H9 (cell line): Measurements from ENCODE around the gene GAREM1. TPM values are rescaled to one million over a fixed set of nuclear protein-coding genes. Genes with fewer than 3 reads are reported as not detected.

Source experiments
- DNase-seq: peaks from one replicate; pipeline ENCODE4 v3.0.0-alpha.2; 2017
- H2AFZ ChIP-seq: one replicate; pipeline ENCODE4 v1.6.1; 2013; ENCODE audit warnings: mild to moderate bottlenecking, low read length, control low read depth, moderate library complexity
- H2AK5ac ChIP-seq: 2 replicates; pipeline ENCODE4 v1.6.1; 2013; ENCODE audit warnings: low read length, control low read depth, mixed read lengths; ENCODE audit not compliant: insufficient read length
- H2BK120ac ChIP-seq: one replicate; pipeline ENCODE4 v1.6.1; 2013; ENCODE audit warnings: low read depth, mild to moderate bottlenecking, low read length, control low read depth, inconsistent platforms; ENCODE audit not compliant: poor library complexity, severe bottlenecking
- H2BK12ac ChIP-seq: 2 replicates; pipeline ENCODE4 v1.6.1; 2013; ENCODE audit warnings: low read length, control low read depth, mixed read lengths, low read depth; ENCODE audit not compliant: insufficient read length
- H2BK15ac ChIP-seq: 2 replicates; pipeline ENCODE4 v1.6.1; 2013; ENCODE audit warnings: low read depth, low read length, control low read depth
- H2BK20ac ChIP-seq: one replicate; pipeline ENCODE4 v1.6.1; 2013; ENCODE audit warnings: low read depth, mild to moderate bottlenecking, low read length, control low read depth, inconsistent platforms; ENCODE audit not compliant: poor library complexity, severe bottlenecking
- H2BK5ac ChIP-seq: 2 replicates; pipeline ENCODE4 v1.6.1; 2013; ENCODE audit warnings: low read length, control low read depth, mixed read lengths; ENCODE audit not compliant: insufficient read length
- H3K14ac ChIP-seq: 2 replicates; pipeline ENCODE4 v1.6.1; 2013; ENCODE audit warnings: low read length, control low read depth; ENCODE audit not compliant: insufficient read depth
- H3K18ac ChIP-seq: 2 replicates; pipeline ENCODE4 v1.6.1; 2013; ENCODE audit warnings: low read depth, mild to moderate bottlenecking, mixed read lengths, low read length, control low read depth; ENCODE audit not compliant: insufficient read length
- H3K23ac ChIP-seq: 2 replicates; pipeline ENCODE4 v1.6.1; 2013; ENCODE audit warnings: low read length, control low read depth, mixed read lengths, low read depth; ENCODE audit not compliant: insufficient read length
- H3K23me2 ChIP-seq: 2 replicates; pipeline ENCODE4 v1.6.1; 2013; ENCODE audit warnings: low read depth, mild to moderate bottlenecking, mixed read lengths, low read length, control low read depth; ENCODE audit not compliant: insufficient read length, poor library complexity, severe bottlenecking
- H3K27ac ChIP-seq: 2 replicates; pipeline ENCODE4 v1.5.1; 2013; ENCODE audit warnings: low read length, control low read depth, mixed read lengths, low read depth; ENCODE audit not compliant: insufficient read length
- H3K27me3 ChIP-seq: 2 replicates; pipeline ENCODE4 v1.6.1; 2013; ENCODE audit warnings: low read length, control low read depth, inconsistent platforms; ENCODE audit not compliant: insufficient read depth
- H3K4ac ChIP-seq: 2 replicates; pipeline ENCODE4 v1.6.1; 2013; ENCODE audit warnings: low read depth, mild to moderate bottlenecking, control low read depth, inconsistent platforms, low read length, moderate library complexity
- H3K4me1 ChIP-seq: 2 replicates; pipeline ENCODE4 v1.6.1; 2013; ENCODE audit warnings: low read length, control low read depth, inconsistent platforms; ENCODE audit not compliant: insufficient read depth
- H3K4me2 ChIP-seq: 2 replicates; pipeline ENCODE4 v1.6.1; 2013; ENCODE audit warnings: low read length, control low read depth, mixed read lengths; ENCODE audit not compliant: insufficient read length, insufficient read depth
- H3K56ac ChIP-seq: 2 replicates; pipeline ENCODE4 v1.6.1; 2013; ENCODE audit warnings: low read depth, mild to moderate bottlenecking, mixed read lengths, low read length, control low read depth; ENCODE audit not compliant: insufficient read length
- H3K79me1 ChIP-seq: 2 replicates; pipeline ENCODE4 v1.6.1; 2013; ENCODE audit warnings: low read depth, mild to moderate bottlenecking, moderate library complexity, low read length, control low read depth, inconsistent platforms; ENCODE audit not compliant: insufficient read depth, poor library complexity, severe bottlenecking
- H3K79me2 ChIP-seq: 2 replicates; pipeline ENCODE4 v1.6.1; 2013; ENCODE audit warnings: low read length, control low read depth, inconsistent platforms; ENCODE audit not compliant: insufficient read depth
- H3K9ac ChIP-seq: 2 replicates; pipeline ENCODE4 v1.6.1; 2013; ENCODE audit warnings: low read length, control low read depth, mixed read lengths; ENCODE audit not compliant: insufficient read length; ENCODE audit errors: extremely low read depth
- H3K9me3 ChIP-seq: one replicate; pipeline ENCODE4 v1.6.1; 2013; ENCODE audit warnings: low read depth, low read length, inconsistent platforms; ENCODE audit not compliant: control insufficient read depth
- H3T11ph ChIP-seq: one replicate; pipeline ENCODE4 v1.6.1; 2013; ENCODE audit warnings: mild to moderate bottlenecking, low read length, control low read depth, inconsistent platforms
- H4K20me1 ChIP-seq: one replicate; pipeline ENCODE4 v1.6.1; 2013; ENCODE audit not compliant: control insufficient read depth, insufficient read length, insufficient read depth
- H4K5ac ChIP-seq: 2 replicates; pipeline ENCODE4 v1.6.1; 2013; ENCODE audit warnings: low read depth, mild to moderate bottlenecking, mixed read lengths, low read length, control low read depth; ENCODE audit not compliant: insufficient read length
- H4K8ac ChIP-seq: replicated peaks from 2 replicates; pipeline ENCODE4 v1.6.1; 2013; ENCODE audit warnings: low read length, control low read depth, mixed read lengths, low read depth; ENCODE audit not compliant: insufficient read length
- H4K91ac ChIP-seq: 2 replicates; pipeline ENCODE4 v1.6.1; 2013; ENCODE audit warnings: low read depth, mild to moderate bottlenecking, moderate library complexity, mixed read lengths, low read length, control low read depth; ENCODE audit not compliant: insufficient read length
- H3K27ac Mint-ChIP-seq, 3 experiments: 2 replicates in 2 of 3; 3 replicates in 1 of 3; pipeline ENCODE4 v1.8.0; 2020 to 2021; ENCODE audit warnings: mixed read lengths in 3 of 3, mild to moderate bottlenecking in 1 of 3, moderate library complexity in 1 of 3
- H3K27me3 Mint-ChIP-seq: 2 replicates; pipeline ENCODE4 v1.8.0; 2021; ENCODE audit warnings: low read depth, mild to moderate bottlenecking, moderate library complexity, mixed read lengths
- H3K36me3 Mint-ChIP-seq, 3 experiments: 2 replicates in 2 of 3; 3 replicates in 1 of 3; pipeline ENCODE4 v1.8.0; 2020 to 2021; ENCODE audit warnings: low read depth in 3 of 3, mixed read lengths in 3 of 3; ENCODE audit not compliant: insufficient read depth in 1 of 3
- H3K4me1 Mint-ChIP-seq, 2 experiments: 2 replicates each; pipeline ENCODE4 v1.8.0; 2020; ENCODE audit warnings: mixed read lengths in 2 of 2
- H3K4me3 Mint-ChIP-seq, 2 experiments: 2 replicates in 1 of 2; 3 replicates in 1 of 2; pipeline ENCODE4 v1.8.0; 2020 to 2021; ENCODE audit warnings: mild to moderate bottlenecking in 2 of 2, mixed read lengths in 2 of 2, moderate library complexity in 1 of 2
- H3K9me3 Mint-ChIP-seq, 2 experiments: 2 replicates in 1 of 2; 3 replicates in 1 of 2; pipeline ENCODE4 v1.8.0; 2020; ENCODE audit warnings: mild to moderate bottlenecking in 2 of 2, mixed read lengths in 2 of 2, moderate library complexity in 1 of 2
- WGBS: extraction: QIAGEN DNeasy Blood & Tissue Kit; methylation state at CpG from one replicate; pipeline ENCODE4 v1.1.7; 2013; ENCODE audit warnings: missing lambda C conversion rate, low lambda C conversion rate, mixed read lengths; ENCODE audit not compliant: insufficient read length; ENCODE audit errors: extremely low coverage; 5-methylcytosine and 5-hydroxymethylcytosine counted together
- total RNA-seq: library from RNA; stranded (reverse); gene quantifications from 2 replicates; pipeline ENCODE4 v1.2.1, GENCODE V29; 2021
- TF ChIP-seq, protein P1 (sequence below): fragments of 200-600 bp; sonication (generic); conservative IDR thresholded peaks from 3 replicates; pipeline ENCODE4 v1.8.0; 2021; ENCODE audit warnings: antibody characterized with exemption, mild to moderate bottlenecking

GAREM1 gene
- total RNA-seq, 1 experiment from 2014 or later, result 4.4 TPM

GRCh38 chr18:32438173-32438572 lies 32.5 kb downstream of the GAREM1 start:
- no peaks in the 10 kb centered on the region for H4K20me1 ChIP-seq
- H3K27ac Mint-ChIP-seq, result no peak overlapping the region
- WGBS, result no CpG with 5 or more reads among the region's 8 CpGs
- TF ChIP-seq, protein P1, sequence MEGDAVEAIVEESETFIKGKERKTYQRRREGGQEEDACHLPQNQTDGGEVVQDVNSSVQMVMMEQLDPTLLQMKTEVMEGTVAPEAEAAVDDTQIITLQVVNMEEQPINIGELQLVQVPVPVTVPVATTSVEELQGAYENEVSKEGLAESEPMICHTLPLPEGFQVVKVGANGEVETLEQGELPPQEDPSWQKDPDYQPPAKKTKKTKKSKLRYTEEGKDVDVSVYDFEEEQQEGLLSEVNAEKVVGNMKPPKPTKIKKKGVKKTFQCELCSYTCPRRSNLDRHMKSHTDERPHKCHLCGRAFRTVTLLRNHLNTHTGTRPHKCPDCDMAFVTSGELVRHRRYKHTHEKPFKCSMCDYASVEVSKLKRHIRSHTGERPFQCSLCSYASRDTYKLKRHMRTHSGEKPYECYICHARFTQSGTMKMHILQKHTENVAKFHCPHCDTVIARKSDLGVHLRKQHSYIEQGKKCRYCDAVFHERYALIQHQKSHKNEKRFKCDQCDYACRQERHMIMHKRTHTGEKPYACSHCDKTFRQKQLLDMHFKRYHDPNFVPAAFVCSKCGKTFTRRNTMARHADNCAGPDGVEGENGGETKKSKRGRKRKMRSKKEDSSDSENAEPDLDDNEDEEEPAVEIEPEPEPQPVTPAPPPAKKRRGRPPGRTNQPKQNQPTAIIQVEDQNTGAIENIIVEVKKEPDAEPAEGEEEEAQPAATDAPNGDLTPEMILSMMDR, result no peak
- no peak overlapping the region for H3K18ac ChIP-seq
- no peaks in the 10 kb centered on the region for H3K27me3 Mint-ChIP-seq
- H3K23ac ChIP-seq, result no peak overlapping the region
- no peak overlapping the region for H3K27ac ChIP-seq
- no peak overlapping the region for H3K4me3 Mint-ChIP-seq
- H3K79me2 ChIP-seq, result no peaks in the 10 kb centered on the region
- no peaks in the 10 kb centered on the region for H3K4me1 ChIP-seq
- H3K4ac ChIP-seq, result no peak overlapping the region
- no peaks in the 10 kb centered on the region for H3K9me3 ChIP-seq
- H3K14ac ChIP-seq, result no peak overlapping the region
- H3K27me3 ChIP-seq, result no peaks in the 10 kb centered on the region
- H4K8ac ChIP-seq, result no peak overlapping the region
- H4K5ac ChIP-seq, result no peak overlapping the region
- no peak overlapping the region for H2BK20ac ChIP-seq
- H2BK15ac ChIP-seq, result no peak overlapping the region
- H3K9me3 Mint-ChIP-seq, result no peaks in the 10 kb centered on the region
- DNase-seq, result no peak
- no peak overlapping the region for H3K4me2 ChIP-seq
- no peak overlapping the region for H2BK120ac ChIP-seq
- no peaks in the 10 kb centered on the region for H3K79me1 ChIP-seq
- H2BK12ac ChIP-seq, result no peak overlapping the region
- H3K4me1 Mint-ChIP-seq, result peaks cover 0 to 11% of the 10 kb centered on the region in 2 experiments; a peak in 2 of 4 replicates
- H3K9ac ChIP-seq, result no peak overlapping the region
- H2BK5ac ChIP-seq, result no peak overlapping the region
- no peak overlapping the region for H3K56ac ChIP-seq
- H3K36me3 Mint-ChIP-seq, result no peaks in the 10 kb centered on the region
- H3T11ph ChIP-seq, result no peak overlapping the region
- H2AK5ac ChIP-seq, result no peak overlapping the region
- no peaks in the 10 kb centered on the region for H3K23me2 ChIP-seq
- H2AFZ ChIP-seq, result no peak overlapping the region
- no peak overlapping the region for H4K91ac ChIP-seq
